Hepatocyte (in vitro differentiated cells): ENCODE data around the gene F12.

Experiments
- CTCF ChIP-seq: fragments of 200-600 bp; sonication (generic); IDR thresholded peaks from 2 replicates; pipeline ENCODE4 v1.5.1; 2016; ENCODE audit warnings: antibody characterized with exemption, mild to moderate bottlenecking; ENCODE audit not compliant: poor library complexity
- EZH2 ChIP-seq: fragments of 200-600 bp; sonication (generic); IDR thresholded peaks from 2 replicates; pipeline ENCODE4 v1.6.1; 2016; ENCODE audit warnings: antibody characterized with exemption, mild to moderate bottlenecking, borderline replicate concordance
- EZH2phosphoT487 ChIP-seq: fragments of 200-600 bp; sonication (generic); IDR thresholded peaks from one replicate; pipeline ENCODE4 v1.6.1; 2018; ENCODE audit warnings: antibody characterized with exemption, mild to moderate bottlenecking, low read depth, moderate library complexity; ENCODE audit not compliant: unreplicated experiment, severe bottlenecking

- no peak for TF ChIP-seq CTCF
- TF ChIP-seq EZH2 = no peak
- no peak for TF ChIP-seq EZH2phosphoT487
These were observed 23.6 kb downstream of the F12 start for GRCh38 chr5:177385720-177386119.
